Tibial nerve (tissue), 4 donors: ENCODE measurements around the gene BAHCC1. TPM values are rescaled to one million over a fixed set of nuclear protein-coding genes. Genes with fewer than 3 reads are reported as not detected.

Experiments used
- DNase-seq, 2 donors: peaks; one replicate each; pipeline ENCODE4 v3.0.0-alpha.2; 2019; ENCODE audit warnings: low spot score in 2 of 2
- H3K27ac ChIP-seq, 4 donors: fragments of 200-600 bp; sonication (generic) in 3 of 4; one replicate each; pipeline ENCODE4 v1.5.1; 2017 to 2019; ENCODE audit warnings: mild to moderate bottlenecking in 1 of 4
- H3K27me3 ChIP-seq, 2 donors: fragments of 200-600 bp; sonication (generic) in 1 of 2; one replicate each; pipeline versions ENCODE4 v1.5.1 to v1.6.0; 2017 to 2019
- H3K36me3 ChIP-seq, 3 donors: fragments of 200-600 bp; sonication (generic); one replicate each; pipeline ENCODE4 v1.5.1; 2018 to 2019
- H3K4me1 ChIP-seq, 4 donors: fragments of 200-600 bp; sonication (generic) in 3 of 4; one replicate each; pipeline ENCODE4 v1.5.1; 2017 to 2019
- H3K4me3 ChIP-seq, 4 donors: fragments of 200-600 bp; sonication (generic) in 3 of 4; one replicate each; pipeline ENCODE4 v1.5.1; 2017 to 2019; ENCODE audit warnings: mild to moderate bottlenecking in 1 of 4, moderate library complexity in 1 of 4
- H3K9me3 ChIP-seq, 4 donors: fragments of 200-600 bp; sonication (generic) in 3 of 4; one replicate each; pipeline ENCODE4 v1.5.1; 2017 to 2019
- CTCF ChIP-seq, 5 experiments: fragments of 200-600 bp in 3 of 5; fragments of 450-650 bp in 2 of 5; sonication (generic) in 3 of 5; IDR thresholded peaks; one replicate each; pipeline ENCODE4 v1.5.1; 2016 to 2019; ENCODE audit warnings: antibody characterized with exemption in 5 of 5, mild to moderate bottlenecking in 3 of 5, moderate library complexity in 2 of 5
- EP300 ChIP-seq, 2 donors: sonication (generic); formaldehyde crosslinking; IDR thresholded peaks; one replicate each; pipeline ENCODE4 v1.6.1; 2017; ENCODE audit warnings: antibody characterized with exemption in 2 of 2, mild to moderate bottlenecking in 1 of 2
- POLR2A ChIP-seq, 2 donors: fragments of 450-650 bp; IDR thresholded peaks; one replicate each; pipeline ENCODE4 v1.6.1; 2017; ENCODE audit warnings: antibody characterized with exemption in 2 of 2, mild to moderate bottlenecking in 2 of 2, moderate library complexity in 2 of 2
- WGBS, 2 donors: methylation state at CpG; one replicate each; pipeline ENCODE4 v1.1.5; 2018; 5-methylcytosine and 5-hydroxymethylcytosine counted together
- total RNA-seq, 4 donors: library from RNA; depleted of rRNA; stranded (reverse); fragments of >200 nt; gene quantifications; one replicate each; pipeline ENCODE4 v1.1.0, GENCODE V29; 2016

The BAHCC1 gene
- total RNA-seq, 4 donors from 2014 or later: 15.1 to 38.7 (median 27.4) TPM

DNA sequence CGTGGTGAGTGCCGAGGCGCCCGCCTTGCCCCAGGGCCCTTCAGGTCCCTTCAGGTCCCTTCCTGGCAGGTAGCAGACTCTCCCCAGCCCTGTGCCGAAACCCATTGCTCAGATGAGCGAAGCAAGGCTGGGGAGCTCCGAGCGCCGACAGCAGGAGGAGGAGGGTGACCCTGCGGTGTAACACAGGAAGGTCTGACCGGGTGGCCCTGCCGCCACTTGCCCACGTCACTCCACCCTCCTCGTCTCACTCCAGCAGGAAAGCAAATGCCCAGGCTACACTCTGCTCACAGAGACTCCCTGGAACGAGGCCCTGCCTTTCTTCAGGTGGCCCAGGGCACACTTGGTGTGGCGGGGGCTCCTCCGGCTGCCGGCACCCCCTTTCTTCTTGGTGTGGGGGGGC is 60.1 kb downstream of the BAHCC1 start:
- TF ChIP-seq CTCF (IDR thresholded peaks at IDR 0.05) (no peak), EP300 (IDR thresholded peaks at IDR 0.05) (no peak), POLR2A (IDR thresholded peaks at IDR 0.05) (no peak)
- peaks cover 0 to 65% (median 0%) of the 10 kb centered on the region in 3 donors for H3K36me3 ChIP-seq
- H3K27me3 ChIP-seq: no peaks in the 10 kb centered on the region
- no peak for DNase-seq
- H3K4me1 ChIP-seq: no peaks in the 10 kb centered on the region
- no peak overlapping the region for H3K27ac ChIP-seq
- H3K4me3 ChIP-seq: no peak overlapping the region
- 91% methylated on average over 13 to 18 of the region's 18 CpGs for WGBS, 2 donors
- H3K9me3 ChIP-seq: no peaks in the 10 kb centered on the region

- Histone ChIP-seq H3K27me3 (no peaks in the 10 kb centered on the region), H3K36me3 (peaks cover 0 to 67% (median 0%) of the 10 kb centered on the region in 3 donors), H3K9me3 (no peaks in the 10 kb centered on the region), H3K27ac (no peak overlapping the region), H3K4me3 (no peak overlapping the region), H3K4me1 (no peaks in the 10 kb centered on the region)
- 63 to 84% methylated on average over 12 to 13 of the region's 15 CpGs for WGBS, 2 donors
- no peak for DNase-seq
- TF ChIP-seq POLR2A (IDR thresholded peaks at IDR 0.05) (no peak), CTCF (IDR thresholded peaks at IDR 0.05) (no peak), EP300 (IDR thresholded peaks at IDR 0.05) (no peak)
Observed at GRCh38 chr17:81456091-81456490, 60.8 kb downstream of the BAHCC1 start.

GRCh38 chr17:81456798-81457197 is 61.5 kb downstream of the BAHCC1 start:
- Histone ChIP-seq H3K27ac (no peak overlapping the region), H3K36me3 (peaks cover 0 to 67% (median 0%) of the 10 kb centered on the region in 3 donors), H3K4me3 (no peak overlapping the region), H3K9me3 (no peaks in the 10 kb centered on the region), H3K4me1 (no peaks in the 10 kb centered on the region), H3K27me3 (no peaks in the 10 kb centered on the region)
- TF ChIP-seq CTCF (IDR thresholded peaks at IDR 0.05) (no peak), EP300 (IDR thresholded peaks at IDR 0.05) (no peak), POLR2A (IDR thresholded peaks at IDR 0.05) (no peak)
- DNase-seq: no peak
- WGBS, 2 donors: 39 to 42% methylated on average over 7 of the region's 7 CpGs

DNA sequence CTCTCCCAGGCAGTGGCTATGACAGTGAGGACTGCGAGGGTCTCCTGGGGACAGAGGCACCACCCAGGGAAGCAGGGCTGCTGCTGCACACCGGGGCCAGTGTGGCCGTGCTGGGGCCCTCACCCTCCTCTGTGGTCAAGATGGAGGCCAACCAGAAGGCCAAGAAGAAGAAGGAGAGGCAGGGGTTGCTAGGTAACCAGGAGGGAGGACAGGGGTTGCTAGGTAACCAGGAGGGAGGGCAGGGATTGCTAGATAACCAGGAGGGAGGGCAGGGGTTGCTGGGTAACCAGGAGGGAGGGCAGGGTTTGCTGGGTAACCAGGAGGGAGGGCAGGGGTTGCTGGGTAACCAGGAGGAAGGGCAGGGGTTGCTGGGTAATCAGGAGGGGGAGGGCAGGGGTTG is 62.1 kb downstream of the BAHCC1 start:
- no peak for DNase-seq
- no peaks in the 10 kb centered on the region for H3K4me1 ChIP-seq
- H3K9me3 ChIP-seq: no peaks in the 10 kb centered on the region
- no peak overlapping the region for H3K4me3 ChIP-seq
- H3K36me3 ChIP-seq: peaks cover 0 to 67% (median 0%) of the 10 kb centered on the region in 3 donors
- no peaks in the 10 kb centered on the region for H3K27me3 ChIP-seq
- H3K27ac ChIP-seq: no peak overlapping the region
- TF ChIP-seq POLR2A (IDR thresholded peaks at IDR 0.05) (no peak), EP300 (IDR thresholded peaks at IDR 0.05) (no peak), CTCF (IDR thresholded peaks at IDR 0.05) (no peak)
- WGBS, 2 donors: 81 to 90% methylated on average over 3 of the region's 3 CpGs

DNA sequence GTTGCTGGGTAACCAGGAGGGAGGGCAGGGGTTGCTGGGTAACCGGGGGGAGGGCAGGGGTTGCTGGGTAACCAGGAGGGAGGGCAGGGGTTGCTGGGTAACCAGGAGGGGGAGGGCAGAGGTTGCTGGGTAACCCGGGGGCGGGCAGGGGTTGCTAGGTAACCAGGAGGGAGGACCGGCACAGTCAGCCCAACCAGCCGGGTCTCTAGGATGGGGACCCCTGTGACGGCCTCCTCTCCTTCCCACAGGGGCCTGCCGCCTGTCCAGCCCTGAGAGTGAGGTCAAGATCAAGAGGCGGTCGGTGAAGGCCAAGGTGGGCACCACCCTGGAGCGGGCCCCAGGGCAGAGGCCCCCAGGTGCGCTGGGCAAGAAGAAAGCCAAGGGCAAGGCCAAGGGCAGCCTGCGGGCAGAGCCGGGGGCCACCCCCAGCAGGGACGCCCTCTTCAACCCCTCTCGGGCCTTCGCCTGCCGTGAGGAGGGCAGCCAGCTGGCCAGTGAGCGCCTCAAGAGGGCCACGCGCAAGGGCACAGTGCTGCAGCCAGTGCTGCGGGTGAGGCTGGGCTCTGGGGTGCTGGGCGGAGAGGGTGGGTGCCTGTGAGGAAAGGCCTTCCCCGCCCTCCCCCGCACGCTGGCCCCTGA is 62.8 kb downstream of the BAHCC1 start:
- no peak overlapping the region for H3K27ac ChIP-seq

More for the DNA sequence above, 62.8 kb downstream of the BAHCC1 start:
- no peaks in the 10 kb centered on the region for H3K9me3 ChIP-seq
- WGBS, 2 donors: 87 to 88% methylated on average over 6 to 13 of the region's 25 CpGs
- H3K27me3 ChIP-seq: no peaks in the 10 kb centered on the region
- H3K4me1 ChIP-seq: no peaks in the 10 kb centered on the region
- no peak for TF ChIP-seq POLR2A (IDR thresholded peaks at IDR 0.05)
- TF ChIP-seq CTCF (IDR thresholded peaks at IDR 0.05): no peak
- TF ChIP-seq EP300 (IDR thresholded peaks at IDR 0.05): no peak
- no peak overlapping the region for H3K4me3 ChIP-seq
- DNase-seq: no peak
- peaks cover 0 to 67% (median 0%) of the 10 kb centered on the region in 3 donors for H3K36me3 ChIP-seq
